Kidney epithelial cell (primary cell): ENCODE measurements around the gene PDGFRB. TPM values are rescaled to one million over a fixed set of nuclear protein-coding genes. Genes with fewer than 3 reads are reported as not detected.

Experiments
- DNase-seq: peaks from one replicate; pipeline ENCODE4 v3.0.0-alpha.2; 2010; ENCODE audit warnings: low read depth
- H3K27me3 ChIP-seq: 2 replicates; pipeline ENCODE4 v1.6.0; 2011; ENCODE audit warnings: low read length; ENCODE audit not compliant: control insufficient read depth, insufficient read depth
- H3K36me3 ChIP-seq: 2 replicates; pipeline ENCODE4 v1.5.1; 2011; ENCODE audit warnings: low read length; ENCODE audit not compliant: control insufficient read depth, insufficient read depth
- H3K4me3 ChIP-seq: 2 replicates; pipeline ENCODE4 v1.5.1; 2011; ENCODE audit warnings: low read depth, mild to moderate bottlenecking, control low read depth, low read length
- CTCF ChIP-seq: IDR thresholded peaks from 2 replicates; pipeline ENCODE4 v1.5.1; 2011; ENCODE audit warnings: mild to moderate bottlenecking, moderate library complexity, low read length, control low read depth, inconsistent platforms; ENCODE audit not compliant: insufficient read depth, poor library complexity, severe bottlenecking
- total RNA-seq: library from RNA; depleted of rRNA; stranded (reverse); fragments of >200 nt; gene quantifications from 2 replicates; pipeline ENCODE4 v1.2.3, GENCODE V29; 2015

Gene PDGFRB
- total RNA-seq, 1 donor from 2014 or later, result 18.3 TPM

- no peaks in the 10 kb centered on the region for H3K36me3 ChIP-seq
- DNase-seq, result no peak
- H3K4me3 ChIP-seq, result no peak overlapping the region
- H3K27me3 ChIP-seq, result peaks cover 34% of the 10 kb centered on the region
- TF ChIP-seq CTCF, result no peak
Observed at GRCh38 chr5:150172145-150172544, 16.5 kb upstream of the PDGFRB start.

GRCh38 chr5:150168864-150169263 lies 13.2 kb upstream of the PDGFRB start:
- peaks cover 46% of the 10 kb centered on the region for H3K27me3 ChIP-seq
- no peak for DNase-seq
- TF ChIP-seq CTCF, result no peak
- no peaks in the 10 kb centered on the region for H3K36me3 ChIP-seq
- H3K4me3 ChIP-seq, result no peak overlapping the region

DNA sequence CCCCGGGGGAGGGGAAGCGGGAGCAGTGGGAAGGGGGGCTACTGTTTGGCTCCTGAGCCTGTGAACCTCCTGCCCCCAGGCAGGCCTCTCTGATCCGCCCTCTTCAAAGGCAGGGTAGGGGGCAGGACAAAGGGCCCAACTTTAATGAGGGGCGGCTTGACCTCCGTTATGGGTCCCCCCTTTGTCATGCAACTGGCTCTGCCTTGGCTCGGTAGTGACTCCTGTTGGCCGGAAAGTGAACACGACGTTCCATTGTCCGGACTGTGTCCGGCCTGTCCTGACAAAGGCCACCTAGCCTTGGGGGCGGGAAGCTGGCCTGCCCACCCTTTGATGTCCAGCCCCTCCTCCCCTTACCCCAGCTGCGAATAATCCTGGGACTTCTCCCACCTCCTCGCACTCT lies 12.3 kb upstream of the PDGFRB start:
- no peak for DNase-seq
- no peak overlapping the region for H3K4me3 ChIP-seq
- H3K27me3 ChIP-seq, result peaks cover 44% of the 10 kb centered on the region
- H3K36me3 ChIP-seq, result no peaks in the 10 kb centered on the region
- TF ChIP-seq CTCF, result no peak

- Histone ChIP-seq H3K36me3 (no peaks in the 10 kb centered on the region), H3K4me3 (no peak overlapping the region), H3K27me3 (peaks cover 44% of the 10 kb centered on the region)
- DNase-seq, result no peak
- TF ChIP-seq CTCF, result no peak
Observed at GRCh38 chr5:150167512-150167850, 11.8 kb upstream of the PDGFRB start.

- DNase-seq, result no peak
- no peak for TF ChIP-seq CTCF
- Histone ChIP-seq H3K4me3 (no peak within 1 kb of the TSS), H3K27me3 (peaks cover 44% of the 10 kb centered on the region), H3K36me3 (no peaks in the 10 kb centered on the region)
Observed at GRCh38 chr5:150166650-150167511, 11.2 kb upstream of the PDGFRB start, which contains the start of gene CDX1. Gene CDX1, plus strand, starts transcription at chr5:150166778. Its CDS starts 99 bp downstream, at chr5:150166877.
